SK-N-SH (cell line): ENCODE results near the gene DSCAML1. TPM values are rescaled to one million over a fixed set of nuclear protein-coding genes. Genes with fewer than 3 reads are reported as not detected.

Experiments used
- CTCF ChIA-PET: fragments of 300-600, 350-600 bp; formaldehyde crosslinking; extraction: SDS; loops from one replicate; lab custom pipeline; 2021; lab: Yijun Ruan, JAX
- POLR2A ChIA-PET: fragments of 350-600 bp; sonication (Branson Sonifier 250); formaldehyde crosslinking; extraction: SDS; loops from one replicate; lab custom pipeline; 2020; ENCODE audit warnings: antibody characterized with exemption, inconsistent platforms; lab: Yijun Ruan, JAX
- DNase-seq: peaks from one replicate; pipeline ENCODE4 v3.0.0; 2012
- H2AFZ ChIP-seq: fragments of 200-600 bp; sonication (generic); 2 replicates; pipeline ENCODE4 v1.8.1; 2016; ENCODE audit warnings: antibody characterized with exemption, mild to moderate bottlenecking, low read depth
- H3F3A ChIP-seq: fragments of 200-600 bp; sonication (generic); replicated peaks from 2 replicates; pipeline ENCODE3; 2016; ENCODE audit warnings: antibody characterized with exemption, mild to moderate bottlenecking; ENCODE audit not compliant: insufficient read depth
- H3K27ac ChIP-seq, 2 experiments: fragments of 200-500 bp in 1 of 2; fragments of 200-600 bp in 1 of 2; sonication (Bioruptor generic) in 1 of 2; sonication (generic), shearing (Covaris generic) in 1 of 2; 2 replicates each; pipeline versions ENCODE4 v1.5.1 to v1.6.1; 2014 to 2016; ENCODE audit warnings: low read depth in 2 of 2, inconsistent platforms in 1 of 2, low read length in 1 of 2, mild to moderate bottlenecking in 1 of 2, mixed read lengths in 1 of 2
- H3K27me3 ChIP-seq: fragments of 200-600 bp; sonication (generic), shearing (Covaris generic); 2 replicates; pipeline ENCODE4 v1.6.1; 2016; ENCODE audit warnings: mixed run types; ENCODE audit not compliant: insufficient read depth
- H3K36me3 ChIP-seq, 2 experiments: fragments of 200-500 bp in 1 of 2; fragments of 200-600 bp in 1 of 2; sonication (Bioruptor generic) in 1 of 2; sonication (generic) in 1 of 2; replicated peaks in 1 of 2; 2 replicates each; pipeline versions ENCODE3 to v1.5.1; 2014 to 2016; ENCODE audit warnings: low read length in 1 of 2, mild to moderate bottlenecking in 1 of 2; ENCODE audit not compliant: insufficient read depth in 2 of 2, control insufficient read depth in 1 of 2
- H3K4me1 ChIP-seq, 2 experiments: fragments of 200-500 bp in 1 of 2; fragments of 200-600 bp in 1 of 2; sonication (Bioruptor generic) in 1 of 2; sonication (generic), shearing (Covaris generic) in 1 of 2; 2 replicates each; pipeline versions ENCODE4 v1.5.1 to v1.6.1; 2014 to 2016; ENCODE audit warnings: low read depth in 1 of 2, low read length in 1 of 2, mixed run types in 1 of 2; ENCODE audit not compliant: insufficient read depth in 2 of 2, control insufficient read depth in 1 of 2
- H3K4me2 ChIP-seq: fragments of 200-600 bp; sonication (generic), shearing (Covaris generic); 2 replicates; pipeline ENCODE4 v1.6.1; 2017; ENCODE audit warnings: mixed run types
- H3K4me3 ChIP-seq, 2 experiments: fragments of 200-500 bp in 1 of 2; fragments of 200-600 bp in 1 of 2; sonication (Bioruptor generic) in 1 of 2; sonication (generic), shearing (Covaris generic) in 1 of 2; 2 replicates each; pipeline versions ENCODE4 v1.5.1 to v1.8.1; 2014 to 2016; ENCODE audit warnings: low read depth in 2 of 2, inconsistent platforms in 1 of 2, low read length in 1 of 2, mild to moderate bottlenecking in 1 of 2, mixed read lengths in 1 of 2, moderate library complexity in 1 of 2
- H3K79me2 ChIP-seq: fragments of 200-600 bp; sonication (generic); 2 replicates; pipeline ENCODE4 v1.8.1; 2017; ENCODE audit warnings: mild to moderate bottlenecking; ENCODE audit not compliant: insufficient read depth
- H3K9ac ChIP-seq: fragments of 200-600 bp; sonication (generic); 2 replicates; pipeline ENCODE4 v1.6.1; 2017; ENCODE audit warnings: mixed run types
- H3K9me2 ChIP-seq: fragments of 200-600 bp; sonication (generic); 2 replicates; pipeline ENCODE4 v1.6.1; 2017; ENCODE audit warnings: mixed run types
- H3K9me3 ChIP-seq: fragments of 200-600 bp; sonication (generic); 2 replicates; pipeline ENCODE4 v1.6.1; 2017; ENCODE audit warnings: mixed run types, mild to moderate bottlenecking, moderate library complexity
- H4K20me1 ChIP-seq: fragments of 200-600 bp; sonication (generic); 2 replicates; pipeline ENCODE4 v1.6.1; 2017; ENCODE audit warnings: mild to moderate bottlenecking, mixed run types; ENCODE audit not compliant: insufficient read depth
- CHD2 ChIP-seq: fragments of 150-350 bp; IDR thresholded peaks from 2 replicates; pipeline ENCODE4 v1.6.1; 2018; ENCODE audit warnings: low read length; ENCODE audit not compliant: partially characterized antibody
- CTCF ChIP-seq: fragments of 200-600 bp; sonication (generic); IDR thresholded peaks from 2 replicates; pipeline ENCODE4 v1.6.1; 2017; ENCODE audit warnings: antibody characterized with exemption, mild to moderate bottlenecking, moderate library complexity
- ELF1 ChIP-seq: IDR thresholded peaks from 2 replicates; pipeline ENCODE4 v1.4.0; 2012
- FOSL2 ChIP-seq: IDR thresholded peaks from 2 replicates; pipeline ENCODE4 v1.4.0; 2012; ENCODE audit warnings: low read depth, mild to moderate bottlenecking, moderate library complexity, borderline replicate concordance
- GABPA ChIP-seq: IDR thresholded peaks from 2 replicates; pipeline ENCODE4 v1.4.0; 2012; ENCODE audit warnings: low read depth, mild to moderate bottlenecking
- JUND ChIP-seq: IDR thresholded peaks from 2 replicates; pipeline ENCODE4 v1.4.0; 2012
- NRF1 ChIP-seq: IDR thresholded peaks from 2 replicates; pipeline ENCODE4 v1.6.1; 2012; ENCODE audit warnings: low read depth, mild to moderate bottlenecking, low read length
- RAD21 ChIP-seq: IDR thresholded peaks from 2 replicates; pipeline ENCODE4 v1.6.1; 2012; ENCODE audit warnings: mild to moderate bottlenecking, low read length
- REST ChIP-seq: IDR thresholded peaks from 2 replicates; pipeline ENCODE4 v1.6.1; 2012; ENCODE audit warnings: mild to moderate bottlenecking, low read depth, low read length, moderate library complexity
- RXRA ChIP-seq: IDR thresholded peaks from 2 replicates; pipeline ENCODE4 v1.4.0; 2012; ENCODE audit warnings: low read depth, mild to moderate bottlenecking, borderline replicate concordance
- TAF1 ChIP-seq: IDR thresholded peaks from 2 replicates; pipeline ENCODE4 v1.6.1; 2012; ENCODE audit warnings: low read depth, mild to moderate bottlenecking, low read length, moderate library complexity, borderline replicate concordance
- TCF12 ChIP-seq: IDR thresholded peaks from 2 replicates; pipeline ENCODE4 v1.4.0; 2012
- TEAD4 ChIP-seq: IDR thresholded peaks from 2 replicates; pipeline ENCODE4 v1.4.0; 2012; ENCODE audit warnings: mild to moderate bottlenecking, borderline replicate concordance; ENCODE audit not compliant: insufficient read depth
- USF1 ChIP-seq: IDR thresholded peaks from 2 replicates; pipeline ENCODE4 v1.4.0; 2012; ENCODE audit warnings: low read depth, borderline replicate concordance
- ZBTB33 ChIP-seq: IDR thresholded peaks from 2 replicates; pipeline ENCODE4 v1.4.0; 2012; ENCODE audit warnings: low read depth, borderline replicate concordance
- WGBS: methylation state at CpG from one replicate; pipeline ENCODE4 v1.1.6; 2017; ENCODE audit warnings: low lambda C conversion rate; 5-methylcytosine and 5-hydroxymethylcytosine counted together
- polyA plus RNA-seq, 3 experiments: library from polyadenylated mRNA; depleted of rRNA; stranded (reverse); fragments of >200 nt; gene quantifications; 2 replicates each; pipeline ENCODE4 v1.2.3, GENCODE V29; 2012

DSCAML1 gene
- polyA plus RNA-seq, 1 of the 3 experiments (the other 2 are of a cell fraction): not detected

- no peaks in the 10 kb centered on the region for H3K36me3 ChIP-seq
- no peaks in the 10 kb centered on the region for H3K9me3 ChIP-seq
- ChIA-PET POLR2A (no interaction called here), CTCF (interaction anchor here (1.5 to 2.0 kb wide), 3 partner anchors 10 to 174 kb away, joined by 3 to 8 read pairs (median 7); no protein-coding TSS in a partner anchor)
- 0 out of 2 replicates have a peak, but pooled peaks cover 5% of the 10 kb centered on the region for H3K27me3 ChIP-seq
- DNase-seq: no peak
- TF ChIP-seq FOSL2 (no peak), ZBTB33 (no peak), TAF1 (no peak), GABPA (no peak), ELF1 (no peak), USF1 (no peak), TEAD4 (no peak), REST (no peak), RAD21 (no peak), CTCF (no peak), NRF1 (no peak), RXRA (no peak), TCF12 (no peak), CHD2 (no peak), JUND (no peak)
- 46% methylated on average over 3 of the region's 3 CpGs for WGBS
- H3K79me2 ChIP-seq: no peaks in the 10 kb centered on the region
- H3F3A ChIP-seq: no peaks in the 10 kb centered on the region
- peaks cover 0 to 6% of the 10 kb centered on the region in 2 experiments; a peak in 1 of 4 replicates for H3K4me1 ChIP-seq
- no peaks in the 10 kb centered on the region for H3K9me2 ChIP-seq
- H3K4me2 ChIP-seq: no peak overlapping the region
- no peak overlapping the region for H3K4me3 ChIP-seq
- no peak overlapping the region for H3K27ac ChIP-seq
- no peaks in the 10 kb centered on the region for H4K20me1 ChIP-seq
- no peak overlapping the region for H2AFZ ChIP-seq
- no peak overlapping the region for H3K9ac ChIP-seq
Observed at GRCh38 chr11:117642835-117643234, 154.2 kb downstream of the DSCAML1 start.
